ENCODE measurements around the gene CABP1. TPM values are rescaled to one million over a fixed set of nuclear protein-coding genes. Genes with fewer than 3 reads are reported as not detected.

Gene CABP1
- total and polyA plus RNA-seq, 2 donors (not counting 3 experiments of a cell fraction or from before 2014, with no cell fraction given) = 0.07 to 0.31 TPM

- POLR2A ChIA-PET = no interaction called here
- peaks cover 0 to 3% of the 10 kb centered on the region in 2 experiments for H3K27me3 ChIP-seq (ENCODE audit: control insufficient read depth in 2 of 2, insufficient read depth in 2 of 2, low read length in 2 of 2)
- BruUV-seq (replicated peaks) = no TSS peak
- no peaks in the 10 kb centered on the region for H3K36me3 ChIP-seq (ENCODE audit: control insufficient read depth in 2 of 2, extremely low read depth in 1 of 2, insufficient read depth in 2 of 2, low read length in 2 of 2)
- intact Hi-C loops (cut with micrococcal nuclease) = no loop called here
- no peak overlapping the region for H3K4me3 ChIP-seq (replicated peaks in 1 of 3; ENCODE audit: insufficient read depth in 1 of 3, low read depth in 1 of 3, low read length in 3 of 3)
- no peaks in the 10 kb centered on the region for H4K20me1 ChIP-seq (replicated peaks; ENCODE audit: control insufficient read depth, extremely low read depth, insufficient read depth, low read length)
- FAIRE-seq (no peak), DNase-seq (ENCODE audit: low read depth, low spot score) (no peak)
- H3K27ac ChIP-seq (ENCODE audit: insufficient read depth, low read depth, low read length) = no peak overlapping the region
- H3K4me2 ChIP-seq (ENCODE audit: insufficient read depth, low read length) = no peak overlapping the region
- H2AFZ ChIP-seq (ENCODE audit: low read depth, low read length) = no peak overlapping the region
- dilution Hi-C loops (cut with MboI; ENCODE audit: extremely low pct_ligation_motif_present, low sequenced_read_pairs) = no loop called here
- TF ChIP-seq MAX (IDR thresholded peaks at IDR 0.05; ENCODE audit: insufficient read depth, insufficient read length) (no peak), POLR2A (IDR thresholded peaks at IDR 0.05; ENCODE audit: low read depth, low read length) (no peak), CTCF (IDR thresholded peaks at IDR 0.05; ENCODE audit: extremely low read depth in 1 of 2, insufficient read depth in 1 of 2, low read depth in 1 of 2, low read length in 2 of 2) (no peak), EZH2 (IDR thresholded peaks at IDR 0.05; ENCODE audit: borderline replicate concordance, low read depth, low read length, severe bottlenecking) (no peak), POLR2AphosphoS5 (IDR thresholded peaks at IDR 0.05; ENCODE audit: insufficient read depth, low read depth, low read length) (no peak)
- H3K79me2 ChIP-seq (ENCODE audit: control insufficient read depth, insufficient read depth, low read length) = no peaks in the 10 kb centered on the region
- CTCF ChIA-PET = interaction anchor here (1.1 kb wide), 1 partner anchor 57 kb away, joined by 5 read pairs; no protein-coding TSS in a partner anchor
- H3K4me1 ChIP-seq (ENCODE audit: control insufficient read depth, extremely low read depth, insufficient read depth, low read length) = no peaks in the 10 kb centered on the region
- no peak overlapping the region for H3K9ac ChIP-seq (replicated peaks; ENCODE audit: extremely low read depth, insufficient read depth, low read length)
- no peaks in the 10 kb centered on the region for H3K9me3 ChIP-seq (replicated peaks; ENCODE audit: control insufficient read depth, insufficient read depth, low read length)
- no peaks in the 10 kb centered on the region for H3K9me1 ChIP-seq (replicated peaks; ENCODE audit: control insufficient read depth, extremely low read depth, insufficient read depth, low read length)
These were observed 48.0 kb upstream of the CABP1 start for GRCh38 chr12:120592121-120593049.

Measured in endothelial cell of umbilical vein (primary cell).